Measurements from ENCODE around the gene PRPF19.

The PRPF19 gene

DNA sequence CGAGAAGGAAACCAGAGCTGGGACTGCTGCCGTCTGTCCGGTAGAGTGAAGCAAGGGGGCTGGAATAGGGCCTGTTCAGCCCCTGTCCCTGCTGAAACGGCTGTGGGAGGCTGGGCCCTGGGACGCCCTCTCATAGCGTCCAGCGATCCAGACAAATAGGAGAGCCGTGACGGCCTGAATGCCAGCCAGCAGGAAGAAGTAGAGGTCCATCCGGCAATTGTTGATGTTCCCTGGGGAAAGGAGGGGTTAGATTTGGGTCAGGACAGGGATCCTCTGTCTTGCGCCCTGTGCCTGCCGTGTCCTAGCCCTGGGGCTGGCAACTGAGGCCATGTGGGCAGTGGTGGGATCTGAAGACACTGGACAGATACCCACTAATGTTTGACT lies 30.8 kb upstream of the PRPF19 start:
- DNase-seq: no peak

DNA sequence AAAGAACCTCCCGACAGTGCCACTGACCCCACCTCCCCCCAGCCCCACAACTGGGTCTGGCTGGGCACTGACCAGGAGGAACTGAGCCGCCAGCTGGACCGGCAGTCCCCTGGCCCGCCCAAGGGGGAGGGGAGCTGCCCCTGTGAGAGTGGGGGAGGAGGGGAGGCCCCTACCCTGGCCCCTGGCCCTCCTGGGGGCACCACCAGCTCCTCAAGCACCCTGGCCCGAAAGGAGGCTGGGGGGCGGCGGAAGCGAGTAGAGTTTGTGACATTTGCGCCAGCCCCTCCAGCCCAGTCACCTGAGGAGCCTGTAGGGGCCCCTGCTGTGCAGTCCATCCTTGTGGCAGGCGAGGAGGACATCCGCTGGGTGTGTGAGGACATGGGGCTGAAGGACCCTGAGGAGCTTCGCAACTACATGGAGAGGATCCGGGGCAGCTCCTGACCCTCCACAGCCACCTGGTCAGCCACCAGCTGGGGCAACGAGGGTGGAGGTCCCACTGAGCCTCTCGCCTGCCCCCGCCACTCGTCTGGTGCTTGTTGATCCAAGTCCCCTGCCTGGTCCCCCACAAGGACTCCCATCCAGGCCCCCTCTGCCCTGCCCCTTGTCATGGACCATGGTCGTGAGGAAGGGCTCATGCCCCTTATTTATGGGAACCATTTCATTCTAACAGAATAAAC lies 30.2 kb upstream of the PRPF19 start:
- no peak for DNase-seq

DNA sequence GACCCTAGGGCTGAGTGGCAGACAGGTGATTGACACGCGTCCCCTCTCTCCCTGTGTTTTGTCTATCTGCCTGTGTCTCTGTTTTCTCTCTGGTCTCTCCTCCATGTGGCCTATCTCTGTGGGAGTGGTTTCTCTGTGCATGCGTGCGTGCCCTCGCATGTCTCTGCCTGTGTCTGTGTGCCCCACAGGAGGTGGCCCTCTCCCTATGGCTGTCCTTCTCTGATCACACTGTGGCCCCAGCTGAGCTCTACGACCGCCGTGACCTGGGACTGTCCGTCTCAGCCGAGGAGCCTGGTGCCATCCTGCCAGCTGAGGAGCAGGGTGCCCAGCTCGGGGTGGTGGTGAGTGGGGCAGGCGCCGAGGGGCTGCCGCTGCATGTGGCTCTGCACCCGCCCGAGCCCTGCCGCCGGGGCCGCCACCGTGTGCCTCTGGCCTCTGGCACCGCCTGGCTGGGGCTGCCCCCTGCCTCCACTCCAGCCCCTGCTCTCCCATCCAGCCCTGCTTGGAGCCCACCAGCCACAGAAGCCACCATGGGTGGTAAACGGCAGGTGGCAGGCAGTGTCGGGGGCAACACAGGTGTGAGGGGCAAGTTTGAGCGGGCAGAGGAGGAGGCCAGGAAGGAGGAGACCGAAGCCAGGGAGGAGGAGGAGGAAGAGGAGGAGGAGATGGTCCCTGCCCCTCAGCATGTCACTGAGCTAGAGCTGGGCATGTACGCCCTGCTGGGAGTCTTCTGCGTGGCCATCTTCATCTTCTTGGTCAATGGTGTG lies 29.5 kb upstream of the PRPF19 start:
- DNase-seq: no peak

DNA sequence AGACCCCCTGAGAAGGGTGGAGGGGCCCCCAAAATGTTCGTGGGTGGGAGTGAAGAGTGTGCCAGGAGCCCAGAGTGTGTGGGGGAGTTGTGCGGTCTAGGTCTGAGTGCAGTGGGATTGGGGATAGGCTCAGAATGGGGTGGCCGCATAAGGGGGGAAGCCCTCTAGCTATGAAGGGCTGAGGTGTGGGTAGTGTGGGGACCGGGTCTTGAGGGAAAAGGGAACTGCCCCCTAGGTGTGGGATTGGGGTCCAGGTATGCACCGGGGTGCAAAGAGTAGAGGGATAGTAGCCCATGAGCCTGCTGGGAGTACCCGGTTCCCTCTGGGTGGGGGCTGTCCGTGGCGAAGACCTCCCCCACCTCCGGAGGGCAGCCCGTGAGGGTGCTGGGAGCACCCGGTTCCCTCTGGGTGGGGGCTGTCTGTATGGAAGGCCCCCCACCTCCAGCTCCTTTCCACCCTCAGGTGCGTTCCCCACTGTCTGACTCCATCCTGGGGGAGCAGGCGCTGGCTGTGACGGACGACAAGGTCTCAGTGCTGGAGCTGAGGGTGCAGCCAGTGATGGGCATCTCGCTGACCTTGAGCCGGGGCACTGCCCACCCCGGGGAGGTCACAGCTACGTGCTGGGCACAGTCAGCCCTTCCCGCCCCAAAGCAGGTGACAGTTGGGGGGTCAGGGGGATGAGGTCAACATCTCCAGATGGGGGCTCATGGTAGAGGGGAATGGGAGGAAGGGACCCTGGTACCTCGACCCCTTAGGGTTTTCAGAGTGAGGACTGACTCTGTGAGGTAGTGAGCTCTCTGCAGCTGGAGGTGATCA lies 28.6 kb upstream of the PRPF19 start:
- DNase-seq: no peak

DNA sequence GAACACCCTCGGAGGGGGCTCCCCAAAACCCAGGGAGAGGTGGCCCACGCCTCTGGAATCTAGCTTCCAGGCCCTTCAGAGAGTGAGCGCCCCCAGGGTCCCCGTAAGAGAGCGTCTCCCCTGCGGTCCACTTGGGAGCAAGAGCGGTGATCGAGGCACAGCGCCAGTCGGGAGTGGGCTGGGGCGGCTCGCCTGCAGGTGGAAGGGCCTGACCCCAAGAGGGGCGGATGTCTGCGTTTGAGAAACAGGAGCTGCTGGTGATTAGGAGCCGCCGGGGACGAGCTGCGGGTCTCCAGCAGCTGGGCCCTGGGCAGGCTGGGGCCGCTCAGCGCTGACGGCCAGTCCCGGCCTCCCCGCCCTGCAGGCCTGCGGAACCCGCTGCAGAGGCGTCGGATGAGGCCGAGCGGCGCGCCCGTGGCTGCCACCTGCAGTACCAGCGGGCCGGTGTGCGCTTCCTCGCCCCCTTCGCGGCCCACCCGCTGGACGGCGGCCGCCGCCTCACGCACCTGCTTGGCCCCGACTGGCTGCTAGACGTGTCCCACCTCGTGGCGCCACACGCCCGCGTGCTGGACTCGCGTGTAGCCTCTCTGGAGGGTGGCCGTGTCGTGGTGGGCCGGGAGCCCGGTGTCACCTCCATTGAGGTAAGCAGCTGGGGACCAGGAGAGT lies 27.9 kb upstream of the PRPF19 start:
- DNase-seq: no peak

DNA sequence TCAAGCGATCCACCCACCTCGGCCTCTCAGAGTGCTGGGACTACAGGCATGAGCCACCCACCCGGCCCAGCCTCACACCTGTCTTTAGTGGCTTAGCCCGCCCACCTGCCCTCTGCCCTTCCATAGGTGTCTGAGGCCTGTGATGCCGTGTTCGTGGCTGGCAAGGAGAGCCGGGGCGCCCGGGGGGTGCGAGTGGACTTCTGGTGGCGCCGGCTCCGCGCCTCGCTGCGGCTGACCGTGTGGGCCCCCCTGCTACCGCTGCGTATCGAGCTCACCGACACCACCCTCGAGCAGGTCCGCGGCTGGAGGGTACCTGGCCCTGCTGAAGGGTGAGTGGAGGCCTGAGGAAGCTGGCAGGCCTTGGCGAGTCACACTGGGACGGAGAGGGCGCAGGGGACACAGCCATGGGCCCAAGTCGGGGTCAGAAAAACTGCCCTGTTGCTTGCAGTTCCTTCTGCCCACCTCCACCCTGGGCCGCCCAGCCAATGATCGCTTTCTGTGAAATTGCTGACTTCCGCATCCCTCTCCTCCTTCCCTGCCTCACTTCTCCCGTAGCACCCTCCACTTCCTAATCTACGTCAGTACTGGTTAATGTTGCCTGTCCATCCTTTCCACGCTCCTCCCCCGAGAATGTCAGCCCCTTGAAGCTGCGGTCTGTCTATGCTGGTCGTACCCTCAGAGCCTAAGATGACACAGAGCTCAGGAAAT lies 27.2 kb upstream of the PRPF19 start:
- DNase-seq: no peak

DNA sequence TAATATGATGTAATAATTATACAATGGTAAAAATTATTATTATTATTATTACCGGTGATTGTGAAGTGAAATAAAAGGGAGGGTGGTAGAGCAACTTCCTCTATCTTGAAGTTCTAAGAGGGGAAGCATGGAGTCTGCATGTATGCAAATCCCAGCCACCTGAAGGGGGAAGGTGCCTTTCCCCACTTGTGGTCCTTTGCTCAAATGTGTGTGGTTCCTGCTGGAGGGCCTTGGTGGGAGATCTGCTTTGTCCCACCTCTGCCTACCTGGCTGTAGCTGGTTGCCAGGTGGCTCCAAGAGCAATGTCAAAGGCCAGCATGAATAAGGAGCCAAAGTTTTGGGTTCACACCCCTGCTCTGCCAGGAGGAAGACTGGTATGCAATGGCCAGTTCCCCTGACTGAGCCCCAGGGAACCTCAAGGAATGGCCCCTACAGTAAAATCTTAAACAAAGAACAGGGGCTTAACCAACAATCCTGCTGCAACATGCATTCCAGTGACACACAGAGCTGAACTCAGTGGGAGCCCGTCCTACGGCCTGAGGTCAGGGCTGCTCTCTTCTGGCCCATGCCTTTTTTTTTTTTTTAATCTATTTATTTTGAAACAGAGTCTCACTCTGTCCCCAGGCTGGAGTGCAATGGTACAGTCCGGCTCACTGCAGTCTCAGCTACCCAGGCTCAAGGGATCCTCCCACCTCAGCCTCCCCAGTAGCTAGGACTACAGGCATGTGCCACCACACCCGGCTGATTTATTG lies 26.4 kb upstream of the PRPF19 start:
- no peak for DNase-seq

DNA sequence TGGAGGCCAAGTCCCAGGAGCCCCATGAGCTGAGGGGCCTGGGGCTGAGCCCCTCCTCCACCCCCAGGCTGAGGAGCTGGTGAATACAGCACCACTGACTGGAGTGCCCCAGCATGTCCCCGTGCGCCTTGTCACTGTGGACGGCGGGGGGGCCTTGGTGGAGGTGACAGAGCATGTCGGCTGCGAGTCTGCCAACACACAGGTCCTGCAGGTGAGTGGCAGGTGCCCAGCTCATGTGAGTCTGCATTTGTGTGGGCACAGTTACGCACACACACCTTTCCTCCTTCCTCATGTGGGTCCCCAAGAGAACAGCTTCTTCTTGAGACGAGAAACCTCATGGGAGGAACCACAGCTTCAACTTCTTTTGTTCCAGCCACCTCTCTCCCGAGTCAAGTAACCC lies 25.5 kb upstream of the PRPF19 start:
- DNase-seq: no peak

DNA sequence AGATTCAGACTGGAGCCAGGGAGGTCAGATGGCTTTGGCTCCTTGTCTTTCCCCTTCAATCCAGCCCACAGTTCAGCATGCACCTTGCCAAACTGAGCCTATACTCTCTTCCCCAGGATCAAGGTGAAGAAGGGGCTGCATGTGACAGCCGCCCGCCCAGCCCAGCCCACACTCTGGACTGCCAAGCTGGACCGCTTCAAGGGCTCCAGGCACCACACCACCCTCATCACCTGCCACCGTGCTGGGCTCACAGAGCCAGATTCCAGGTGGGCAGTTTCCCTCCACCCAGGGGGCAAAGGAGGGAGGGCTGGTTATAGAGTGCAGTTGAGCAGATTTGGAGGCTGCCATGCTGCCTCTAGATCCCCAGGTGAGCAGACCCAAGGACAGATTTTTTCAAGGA lies 24.0 kb upstream of the PRPF19 start:
- no peak for DNase-seq

DNA sequence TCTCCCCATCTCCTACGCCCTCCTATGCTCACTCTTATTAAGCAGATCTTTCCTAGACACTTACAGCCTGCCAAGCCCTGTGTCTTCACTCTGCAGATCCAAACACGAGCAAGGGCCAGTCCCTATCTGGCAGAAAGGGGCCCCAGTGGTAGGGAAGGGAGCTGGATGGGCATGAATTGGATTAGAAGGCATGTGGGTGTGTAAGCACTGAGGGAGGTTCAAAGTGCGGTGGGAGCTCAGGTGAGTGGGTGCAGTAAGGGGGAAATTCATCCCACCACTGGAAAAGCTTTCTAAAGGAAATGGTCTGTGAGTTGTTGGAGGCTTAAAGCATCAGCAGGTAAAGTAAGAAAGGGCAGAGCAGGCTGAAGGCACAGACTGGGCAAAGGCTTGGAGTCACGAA lies 23.4 kb upstream of the PRPF19 start:
- no peak for DNase-seq

DNA sequence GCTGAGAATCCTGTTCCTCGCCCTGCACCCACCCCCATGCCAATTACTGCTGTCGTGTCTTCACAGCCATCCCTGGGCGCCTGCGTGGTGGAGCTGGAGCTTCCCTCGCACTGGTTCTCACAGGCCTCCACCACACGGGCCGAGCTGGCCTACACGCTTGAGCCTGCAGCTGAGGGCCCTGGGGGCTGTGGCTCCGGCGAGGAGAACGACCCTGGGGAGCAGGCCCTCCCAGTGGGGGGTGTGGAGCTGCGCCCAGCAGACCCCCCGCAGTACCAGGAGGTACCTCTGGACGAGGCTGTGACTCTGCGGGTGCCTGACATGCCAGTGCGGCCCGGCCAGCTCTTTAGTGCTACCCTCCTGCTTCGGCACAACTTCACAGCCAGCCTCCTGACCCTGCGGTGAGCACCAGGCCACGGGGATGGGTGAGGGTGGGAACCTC lies 22.2 kb upstream of the PRPF19 start:
- no peak for DNase-seq

DNA sequence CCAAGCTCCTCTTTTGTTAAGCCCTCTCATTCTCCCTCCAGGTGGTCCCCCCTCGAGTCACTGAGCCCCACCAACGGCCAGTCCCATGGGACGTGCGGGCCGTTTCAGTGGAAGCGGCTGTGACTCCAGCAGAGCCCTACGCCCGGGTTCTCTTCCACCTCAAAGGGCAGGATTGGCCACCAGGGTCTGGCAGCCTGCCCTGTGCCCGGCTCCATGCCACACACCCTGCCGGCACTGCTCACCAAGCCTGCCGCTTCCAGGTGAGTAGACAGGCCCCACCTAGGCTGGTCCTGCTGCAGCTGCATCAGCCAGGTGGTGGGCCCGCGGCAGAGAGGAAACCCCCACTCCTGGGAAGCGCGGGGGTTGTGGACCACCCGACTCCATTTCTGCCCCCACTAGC lies 21.2 kb upstream of the PRPF19 start:
- no peak for DNase-seq

DNA sequence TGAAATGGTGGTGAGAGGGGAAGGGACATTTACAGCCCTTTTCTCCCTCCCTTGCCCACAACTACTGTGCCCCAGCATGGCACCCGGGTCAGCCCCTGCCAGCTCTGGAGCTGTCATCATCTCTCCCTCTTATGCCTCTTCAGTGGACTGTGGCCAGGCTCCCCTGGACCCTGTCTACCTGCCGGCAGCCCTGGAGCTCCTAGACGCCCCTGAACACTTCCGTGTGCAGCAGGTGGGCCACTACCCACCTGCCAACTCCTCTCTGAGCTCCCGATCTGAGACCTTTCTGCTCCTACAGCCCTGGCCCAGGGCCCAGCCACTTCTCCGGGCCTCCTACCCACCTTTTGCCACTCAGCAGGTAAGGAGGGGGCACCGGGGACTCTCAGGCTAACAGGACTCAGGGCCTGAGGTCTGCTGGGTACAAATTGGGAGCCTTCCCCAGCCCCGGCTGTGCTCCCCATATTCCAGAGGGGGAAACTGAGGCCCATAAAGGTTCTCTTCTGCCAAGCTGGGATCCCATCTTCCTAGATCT lies 20.7 kb upstream of the PRPF19 start:
- DNase-seq: no peak

DNA sequence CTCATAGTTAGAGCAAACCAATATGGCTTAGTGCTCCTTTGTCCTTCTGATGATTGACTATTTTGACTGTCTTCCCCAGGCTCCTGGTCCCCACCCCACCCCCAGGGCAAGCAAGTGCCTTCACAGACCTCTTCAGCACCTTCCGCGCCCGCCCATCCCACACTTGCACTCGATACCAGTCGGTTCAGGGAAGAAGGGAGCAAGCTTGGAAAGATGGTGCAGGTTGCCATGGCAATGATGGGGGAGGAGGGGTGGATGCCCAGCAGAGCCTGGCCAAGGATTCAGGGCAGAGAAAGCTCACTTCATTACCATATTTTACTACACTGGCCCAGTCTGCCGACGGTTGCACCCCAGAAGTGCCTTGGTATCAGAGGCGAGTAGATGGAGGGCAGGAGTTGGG lies 20.1 kb upstream of the PRPF19 start:
- no peak for DNase-seq

DNA sequence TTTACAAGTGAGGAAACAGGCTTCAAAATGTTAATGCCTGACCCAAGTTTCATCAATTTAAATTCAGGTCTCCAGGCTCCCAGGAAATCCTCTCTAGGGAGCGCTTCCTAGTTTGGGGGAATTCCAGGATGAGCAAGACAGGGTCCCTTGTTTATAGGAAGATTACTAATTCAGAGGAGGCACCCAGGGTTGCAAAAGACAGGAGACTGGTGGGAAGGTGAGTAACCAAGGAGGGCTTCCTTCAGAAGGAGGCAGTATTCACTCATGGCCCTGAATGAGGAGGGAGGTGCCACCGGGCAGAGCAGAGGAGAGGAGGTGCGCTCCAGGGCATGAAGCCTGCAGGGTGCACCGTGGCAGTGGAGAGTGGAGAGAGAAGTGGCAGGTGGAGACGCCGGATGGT lies 19.5 kb upstream of the PRPF19 start:
- no peak for DNase-seq

DNA sequence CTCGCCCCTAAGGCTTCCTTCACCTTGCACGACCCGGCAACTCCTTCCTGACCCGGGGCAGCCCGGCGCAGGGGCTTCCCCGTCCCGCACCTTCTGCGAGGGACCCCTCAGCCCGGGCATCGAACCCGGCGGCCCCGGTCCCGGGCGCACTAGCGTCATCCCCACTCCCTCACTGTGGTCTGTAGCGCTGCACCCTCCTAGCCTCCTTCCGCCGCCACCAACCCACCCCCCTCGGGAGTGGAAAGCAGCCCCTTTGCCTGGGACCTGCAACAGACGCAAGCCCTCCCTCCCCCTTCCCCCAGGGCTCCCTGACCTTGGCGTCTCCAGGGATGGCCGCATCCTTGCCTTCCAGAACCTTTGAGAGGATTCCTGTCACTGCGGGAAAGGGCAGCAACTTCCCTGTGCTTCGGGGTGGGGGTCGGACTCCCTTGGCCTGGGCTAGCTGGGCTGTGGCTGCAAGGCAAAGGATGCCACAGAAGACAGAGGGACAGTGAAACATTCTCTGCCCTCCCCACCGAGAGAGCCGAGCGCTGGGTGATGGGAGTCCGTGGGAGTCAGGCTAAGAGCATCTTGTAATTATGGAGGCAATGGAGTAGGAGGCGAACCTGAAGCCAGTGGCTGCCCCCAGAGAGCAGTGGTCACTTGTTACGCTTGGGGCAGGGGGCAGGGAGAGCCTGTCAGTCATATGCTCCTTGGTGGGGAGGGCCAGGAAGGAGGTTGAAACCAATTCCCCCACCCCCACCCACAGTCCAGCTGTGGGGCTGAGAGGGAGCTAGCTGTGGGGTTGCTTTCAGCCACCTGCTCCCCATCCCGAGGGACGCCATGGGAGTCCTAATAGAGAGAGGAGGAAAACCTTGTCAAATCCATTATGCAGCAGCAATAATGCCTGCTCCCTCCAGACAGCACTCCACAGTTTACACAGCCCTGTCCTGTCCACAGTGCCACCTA lies 18.8 kb upstream of the PRPF19 start:
- no peak for DNase-seq

DNA sequence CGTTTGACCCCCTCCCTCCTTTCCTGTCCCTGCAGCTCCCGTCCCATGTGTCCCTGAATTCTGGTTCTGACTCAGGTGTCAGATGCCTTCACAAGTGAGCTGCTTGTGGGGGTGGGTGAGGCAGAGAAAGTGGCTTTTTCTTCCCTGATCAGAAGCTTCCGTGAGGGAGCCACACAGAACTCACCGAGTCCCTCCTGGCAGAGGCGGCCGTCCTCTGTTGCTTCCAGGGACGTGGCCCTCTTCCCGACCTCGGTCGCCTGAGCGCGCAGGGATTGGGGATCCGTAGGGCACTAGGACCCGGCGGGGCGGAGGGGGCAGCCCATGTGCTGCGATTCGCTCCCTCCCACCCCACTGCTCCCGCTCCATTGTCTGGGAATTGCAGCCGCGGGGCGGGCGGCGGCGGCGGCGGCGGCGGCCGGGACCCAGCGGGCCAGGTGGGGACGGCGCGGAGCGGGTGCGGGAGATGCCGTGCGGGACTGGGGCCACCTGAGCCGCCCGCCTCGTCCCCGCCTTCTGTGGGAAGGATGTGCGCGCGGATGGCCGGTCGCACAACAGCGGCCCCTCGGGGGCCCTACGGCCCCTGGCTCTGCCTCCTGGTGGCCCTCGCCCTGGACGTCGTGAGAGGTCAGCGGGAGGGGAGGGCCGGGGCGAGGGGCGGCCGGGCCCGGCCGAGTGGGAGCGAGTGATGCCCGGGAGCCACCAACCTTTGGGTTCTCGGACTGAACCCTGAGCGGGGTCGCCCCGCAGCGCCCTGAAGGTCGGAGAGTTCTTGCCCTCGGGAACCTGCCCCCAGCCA lies 17.9 kb upstream of the PRPF19 start, which contains the start of gene TMEM132A:
Gene TMEM132A (plus strand): TSS at position 351 of the 796 bp plus-strand sequence. CDS start 174 bp downstream, at position 525.
- no peak for DNase-seq

DNA sequence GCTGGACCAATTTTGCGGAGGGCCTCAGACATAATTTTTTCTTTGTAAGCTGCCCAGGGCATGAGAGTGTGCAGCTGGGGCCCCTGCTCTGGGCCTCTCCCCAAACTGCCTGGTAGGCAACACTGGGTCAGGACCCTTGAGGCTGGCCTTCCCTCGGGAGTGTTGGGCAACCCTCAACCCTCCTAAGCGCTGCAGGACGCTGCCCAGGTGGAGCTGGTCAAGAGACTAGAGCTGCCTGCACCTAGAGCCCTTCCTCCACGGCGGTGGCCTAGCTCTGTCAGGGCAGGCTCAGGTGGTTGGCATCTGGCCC lies 17.4 kb upstream of the PRPF19 start:
- DNase-seq: no peak

DNA sequence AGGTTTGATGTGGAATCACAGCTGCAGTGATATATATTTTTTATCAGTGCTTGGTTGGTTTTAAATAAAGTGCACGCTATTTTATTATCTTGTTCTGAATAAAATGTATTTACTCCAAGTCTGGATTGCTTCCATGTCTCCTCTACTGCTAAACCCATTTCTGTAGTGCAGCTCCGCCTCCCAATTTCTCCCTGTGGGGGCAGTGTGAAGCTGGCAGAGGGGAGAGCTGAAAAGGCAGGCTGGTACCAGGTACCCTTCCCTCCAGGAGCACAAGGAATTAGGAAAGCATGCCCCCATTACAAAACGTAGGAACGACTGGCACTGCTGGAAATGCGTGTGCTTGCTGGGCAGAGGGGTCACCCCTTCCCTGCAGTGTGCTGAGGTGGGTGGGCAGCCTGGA lies 16.9 kb upstream of the PRPF19 start:
- no peak for DNase-seq

DNA sequence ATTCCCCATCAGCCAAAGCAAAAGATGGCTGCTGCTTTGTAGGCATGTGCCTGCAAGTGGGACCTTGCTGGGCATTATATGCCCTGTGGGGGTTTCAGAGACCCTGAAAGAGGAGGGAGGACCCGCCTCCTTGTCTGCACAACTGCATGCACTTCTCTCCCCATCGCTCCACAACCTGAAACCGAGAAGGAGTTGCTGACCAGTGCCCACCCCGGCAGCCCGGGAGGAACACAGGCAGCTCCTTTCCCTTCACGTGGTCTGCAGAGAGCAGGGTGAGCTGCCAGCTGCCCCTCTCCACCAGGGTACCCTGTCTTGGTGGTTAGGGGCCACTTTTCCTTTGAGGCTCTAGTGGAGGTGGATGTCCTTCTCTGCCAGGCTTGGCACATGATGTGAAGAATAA lies 16.5 kb upstream of the PRPF19 start:
- DNase-seq: no peak

All from stimulated activated naive CD4-positive, alpha-beta T cell treated with Interleukin-2 at 50 U/mL for 16 hours (primary cell).